Suprapubic skin (tissue), 4 donors: ENCODE measurements around the gene IP6K2.
A peak's percentile ranks its signal among the peaks of the same experiment; 100 is the strongest.

ENCODE experiments used
- CTCF ChIP-seq, 2 donors: fragments of 200-600 bp in 1 of 2; fragments of 450-650 bp in 1 of 2; sonication (generic) in 1 of 2; IDR thresholded peaks; one replicate each; pipeline ENCODE4 v1.5.1; 2016 to 2019; ENCODE audit warnings: antibody characterized with exemption in 2 of 2, mild to moderate bottlenecking in 1 of 2, moderate library complexity in 1 of 2
- EP300 ChIP-seq: sonication (generic); formaldehyde crosslinking; IDR thresholded peaks from one replicate; pipeline ENCODE4 v1.6.1; 2017; ENCODE audit warnings: antibody characterized with exemption
- POLR2AphosphoS5 ChIP-seq, 3 donors: sonication (generic); formaldehyde crosslinking; IDR thresholded peaks; one replicate each; pipeline ENCODE4 v1.6.1; 2017; ENCODE audit warnings: antibody characterized with exemption in 3 of 3

GRCh38 chr3:48663489-48664312, 53.3 kb downstream of the IP6K2 start:
- peak; percentile 7 to 75 for TF ChIP-seq CTCF (IDR thresholded peaks at IDR 0.05)
- no peak for TF ChIP-seq EP300
- peak in 2 of 3 donors; percentile 37 to 49 for TF ChIP-seq POLR2AphosphoS5 (IDR thresholded peaks at IDR 0.05)
